GM18526 (cell line): ENCODE measurements around the gene FRRS1.

Experiments used
- POLR2A ChIP-seq: IDR thresholded peaks from 3 replicates; pipeline ENCODE4 v1.6.1; 2011; ENCODE audit not compliant: insufficient read length; ENCODE audit errors: extremely low read depth

FRRS1 gene

GRCh38 chr1:99717005-99717404 is 49.4 kb downstream of the FRRS1 start:
- no peak for TF ChIP-seq POLR2A

- no peak for TF ChIP-seq POLR2A
Observed at GRCh38 chr1:99713006-99713405, 53.4 kb downstream of the FRRS1 start.

GRCh38 chr1:99710994-99711393 is 55.4 kb downstream of the FRRS1 start:
- TF ChIP-seq POLR2A: no peak

- no peak for TF ChIP-seq POLR2A
Observed at GRCh38 chr1:99707535-99708142, 58.8 kb downstream of the FRRS1 start.

- TF ChIP-seq POLR2A: no peak
Observed at GRCh38 chr1:99705385-99705784, 61.0 kb downstream of the FRRS1 start.

GRCh38 chr1:99704356-99704816 is 62.0 kb downstream of the FRRS1 start:
- TF ChIP-seq POLR2A: no peak

GRCh38 chr1:99702221-99702620 is 64.2 kb downstream of the FRRS1 start:
- no peak for TF ChIP-seq POLR2A

GRCh38 chr1:99700020-99700419 is 66.4 kb downstream of the FRRS1 start:
- no peak for TF ChIP-seq POLR2A

GRCh38 chr1:99697580-99697979 is 68.9 kb downstream of the FRRS1 start:
- TF ChIP-seq POLR2A: no peak

GRCh38 chr1:99696616-99697015 is 69.8 kb downstream of the FRRS1 start:
- TF ChIP-seq POLR2A: no peak

GRCh38 chr1:99691175-99691574 is 75.3 kb downstream of the FRRS1 start:
- no peak for TF ChIP-seq POLR2A

- no peak for TF ChIP-seq POLR2A
Observed at GRCh38 chr1:99685516-99686180, 80.8 kb downstream of the FRRS1 start.

GRCh38 chr1:99682291-99682751 is 84.1 kb downstream of the FRRS1 start:
- TF ChIP-seq POLR2A: no peak

GRCh38 chr1:99681583-99681982 is 84.9 kb downstream of the FRRS1 start:
- no peak for TF ChIP-seq POLR2A

GRCh38 chr1:99680270-99680669 is 86.2 kb downstream of the FRRS1 start:
- no peak for TF ChIP-seq POLR2A

GRCh38 chr1:99677416-99677815 is 89.0 kb downstream of the FRRS1 start:
- TF ChIP-seq POLR2A: no peak

- TF ChIP-seq POLR2A: no peak
Observed at GRCh38 chr1:99676876-99677275, 89.6 kb downstream of the FRRS1 start.

- TF ChIP-seq POLR2A: no peak
Observed at GRCh38 chr1:99675994-99676393, 90.4 kb downstream of the FRRS1 start.

GRCh38 chr1:99675292-99675691 is 91.1 kb downstream of the FRRS1 start:
- no peak for TF ChIP-seq POLR2A
